Sigmoid colon (tissue), 7 donors: Measurements from ENCODE around the gene ANKLE2. TPM values are rescaled to one million over a fixed set of nuclear protein-coding genes. Genes with fewer than 3 reads are reported as not detected.

Source experiments
- DNase-seq: peaks from one replicate; pipeline ENCODE4 v3.0.0-alpha.2; 2019
- H3K27ac ChIP-seq, 4 donors: fragments of 200-600 bp; sonication (generic); one replicate each; pipeline ENCODE4 v1.5.1; 2016 to 2019; ENCODE audit warnings: mild to moderate bottlenecking in 1 of 4
- H3K27me3 ChIP-seq, 3 donors: fragments of 200-600 bp; sonication (generic); one replicate each; pipeline ENCODE4 v1.5.1; 2019; ENCODE audit warnings: mild to moderate bottlenecking in 1 of 3
- H3K36me3 ChIP-seq, 4 donors: fragments of 200-600 bp; sonication (generic); one replicate each; pipeline ENCODE4 v1.5.1; 2016 to 2019
- H3K4me1 ChIP-seq, 4 donors: fragments of 200-600 bp; sonication (generic); one replicate each; pipeline ENCODE4 v1.5.1; 2017 to 2019
- H3K4me3 ChIP-seq, 4 donors: fragments of 200-600 bp; sonication (generic); one replicate each; pipeline ENCODE4 v1.5.1; 2017 to 2019; ENCODE audit warnings: mild to moderate bottlenecking in 2 of 4, moderate library complexity in 1 of 4
- H3K9me3 ChIP-seq, 4 donors: fragments of 200-600 bp in 3 of 4; sonication (generic) in 3 of 4; one replicate each; pipeline versions ENCODE4 v1.5.1 to v1.6.1; 2013 to 2019
- CTCF ChIP-seq, 4 experiments: fragments of 450-650 bp in 3 of 4; fragments of 200-600 bp in 1 of 4; IDR thresholded peaks; one replicate each; pipeline ENCODE4 v1.5.1; 2016 to 2019; ENCODE audit warnings: antibody characterized with exemption in 4 of 4, mild to moderate bottlenecking in 3 of 4, moderate library complexity in 2 of 4
- EP300 ChIP-seq, 4 donors: sonication (generic); formaldehyde crosslinking; IDR thresholded peaks; one replicate each; pipeline ENCODE4 v1.6.1; 2017; ENCODE audit warnings: antibody characterized with exemption in 4 of 4
- POLR2A ChIP-seq, 2 donors: fragments of 450-650 bp; IDR thresholded peaks; one replicate each; pipeline ENCODE4 v1.6.1; 2016; ENCODE audit warnings: antibody characterized with exemption in 2 of 2, mild to moderate bottlenecking in 2 of 2, moderate library complexity in 2 of 2
- POLR2AphosphoS5 ChIP-seq, 4 donors: sonication (generic); formaldehyde crosslinking; IDR thresholded peaks; one replicate each; pipeline ENCODE4 v1.6.1; 2017; ENCODE audit warnings: antibody characterized with exemption in 4 of 4
- WGBS, 2 donors: extraction: QIAGEN DNeasy Blood & Tissue Kit; methylation state at CpG; one replicate each; pipeline ENCODE4 v1.1.7; 2013; 5-methylcytosine and 5-hydroxymethylcytosine counted together
- intact Hi-C: fragments of 100-400 bp; cut with DNase I; formaldehyde crosslinking; loops from one replicate; pipeline ENCODE4 v1.15.1; 2023
- polyA plus RNA-seq, 3 donors: library from polyadenylated mRNA; stranded (reverse); fragments of 200-250 nt; gene quantifications; one replicate each; pipeline ENCODE4 v1.2.3, GENCODE V29; 2013
- total RNA-seq, 4 donors: library from RNA; depleted of rRNA; stranded (reverse); fragments of >200 nt; gene quantifications; one replicate each; pipeline ENCODE4 v1.1.0, GENCODE V29; 2016
- donor health status: healthy with polysubstance abuse.
- donor health status: Bipolar disorder and iron deficiency.
- donor health status: healthy.

The ANKLE2 gene
- total and polyA plus RNA-seq, 7 donors: 7.2 to 58.4 (median 35.9) TPM

- no peak for TF ChIP-seq EP300 (IDR thresholded peaks at IDR 0.05)
- no peak for TF ChIP-seq CTCF (IDR thresholded peaks at IDR 0.05)
- TF ChIP-seq POLR2AphosphoS5 (IDR thresholded peaks at IDR 0.05): no peak
- no peak for TF ChIP-seq POLR2A (IDR thresholded peaks at IDR 0.05)
- Histone ChIP-seq H3K9me3 (no peaks in the 10 kb centered on the region), H3K4me3 (no peak overlapping the region), H3K27me3 (no peaks in the 10 kb centered on the region), H3K36me3 (peaks cover 17 to 96% (median 57%) of the 10 kb centered on the region in 4 donors), H3K4me1 (no peaks in the 10 kb centered on the region), H3K27ac (no peak overlapping the region)
- no peak for DNase-seq
- 89 to 90% methylated on average over 30 of the region's 30 CpGs for WGBS, 2 donors
- intact Hi-C loops: no loop called here
These were observed 37.0 kb downstream of the ANKLE2 start for GRCh38 chr12:132724506-132725241.

- Histone ChIP-seq H3K36me3 (peaks cover 17 to 100% (median 62%) of the 10 kb centered on the region in 4 donors), H3K9me3 (no peaks in the 10 kb centered on the region), H3K4me1 (no peaks in the 10 kb centered on the region), H3K27ac (no peak overlapping the region), H3K4me3 (no peak overlapping the region), H3K27me3 (no peaks in the 10 kb centered on the region)
- TF ChIP-seq POLR2A (IDR thresholded peaks at IDR 0.05): no peak
- TF ChIP-seq CTCF (IDR thresholded peaks at IDR 0.05): no peak
- TF ChIP-seq EP300 (IDR thresholded peaks at IDR 0.05): no peak
- no peak for TF ChIP-seq POLR2AphosphoS5 (IDR thresholded peaks at IDR 0.05)
- 97 to 98% methylated on average over 2 of the region's 2 CpGs for WGBS, 2 donors
- DNase-seq: no peak
- intact Hi-C loops: no loop called here
These were observed 37.9 kb downstream of the ANKLE2 start for GRCh38 chr12:132723764-132724140.

GRCh38 chr12:132723015-132723763, 38.4 kb downstream of the ANKLE2 start:
- 93 to 94% methylated on average over 30 of the region's 30 CpGs for WGBS, 2 donors
- intact Hi-C loops: no loop called here
- H3K36me3 ChIP-seq: peaks cover 17 to 97% (median 60%) of the 10 kb centered on the region in 4 donors
- no peak overlapping the region for H3K27ac ChIP-seq
- H3K4me1 ChIP-seq: no peaks in the 10 kb centered on the region
- H3K4me3 ChIP-seq: no peak overlapping the region
- no peaks in the 10 kb centered on the region for H3K27me3 ChIP-seq
- TF ChIP-seq EP300 (IDR thresholded peaks at IDR 0.05) (no peak), POLR2A (IDR thresholded peaks at IDR 0.05) (no peak), CTCF (IDR thresholded peaks at IDR 0.05) (no peak), POLR2AphosphoS5 (IDR thresholded peaks at IDR 0.05) (no peak)
- DNase-seq: no peak
- H3K9me3 ChIP-seq: no peaks in the 10 kb centered on the region

GRCh38 chr12:132720606-132721345, 40.9 kb downstream of the ANKLE2 start:
- H3K27me3 ChIP-seq: no peaks in the 10 kb centered on the region
- no peaks in the 10 kb centered on the region for H3K9me3 ChIP-seq
- no peak for DNase-seq
- peaks cover 14 to 97% (median 53%) of the 10 kb centered on the region in 4 donors for H3K36me3 ChIP-seq
- H3K27ac ChIP-seq: no peak overlapping the region
- no peak overlapping the region for H3K4me3 ChIP-seq
- no peaks in the 10 kb centered on the region for H3K4me1 ChIP-seq
- 95 to 96% methylated on average over 25 of the region's 25 CpGs for WGBS, 2 donors
- intact Hi-C loops: no loop called here
- TF ChIP-seq CTCF (IDR thresholded peaks at IDR 0.05) (no peak), EP300 (IDR thresholded peaks at IDR 0.05) (no peak), POLR2A (IDR thresholded peaks at IDR 0.05) (no peak), POLR2AphosphoS5 (IDR thresholded peaks at IDR 0.05) (no peak)
